ENCODE results near the gene ABCA4.

ABCA4 gene

GRCh38 chr1:94024104-94024792, 96.7 kb downstream of the ABCA4 start:
- DNase-seq = no peak

- no peak for DNase-seq
Observed at GRCh38 chr1:94022471-94023189, 98.3 kb downstream of the ABCA4 start.

GRCh38 chr1:94020764-94021579, 100.0 kb downstream of the ABCA4 start:
- DNase-seq = no peak

GRCh38 chr1:94019327-94019726, 101.6 kb downstream of the ABCA4 start:
- DNase-seq = no peak

GRCh38 chr1:94017155-94017829, 103.7 kb downstream of the ABCA4 start:
- DNase-seq = no peak

GRCh38 chr1:94015489-94015817, 105.5 kb downstream of the ABCA4 start:
- DNase-seq = no peak

GRCh38 chr1:94014635-94015488, 106.1 kb downstream of the ABCA4 start:
- DNase-seq = no peak

GRCh38 chr1:94014087-94014486, 106.9 kb downstream of the ABCA4 start:
- DNase-seq = no peak

- no peak for DNase-seq
Observed at GRCh38 chr1:94013367-94013878, 107.5 kb downstream of the ABCA4 start.

GRCh38 chr1:94012708-94013366, 108.1 kb downstream of the ABCA4 start:
- peak; percentile 7 for DNase-seq

GRCh38 chr1:94011709-94012595, 109.0 kb downstream of the ABCA4 start:
- DNase-seq = peak; percentile 13

- DNase-seq = no peak
Observed at GRCh38 chr1:94011129-94011528, 109.8 kb downstream of the ABCA4 start.

- DNase-seq = no peak
Observed at GRCh38 chr1:94009304-94009703, 111.6 kb downstream of the ABCA4 start.

GRCh38 chr1:94006604-94007003, 114.3 kb downstream of the ABCA4 start:
- DNase-seq = no peak

GRCh38 chr1:94004924-94005323, 116.0 kb downstream of the ABCA4 start:
- DNase-seq = no peak

GRCh38 chr1:94002046-94002787, 118.7 kb downstream of the ABCA4 start:
- DNase-seq = no peak

- no peak for DNase-seq
Observed at GRCh38 chr1:94001397-94002045, 119.4 kb downstream of the ABCA4 start.

GRCh38 chr1:94000510-94001282, 120.3 kb downstream of the ABCA4 start:
- peak; percentile 91 for DNase-seq

Data from NCI-H69 (cell line).